ENCODE measurements around the gene CNTN4. TPM values are rescaled to one million over a fixed set of nuclear protein-coding genes. Genes with fewer than 3 reads are reported as not detected.
A peak's percentile ranks its signal among the peaks of the same experiment; 100 is the strongest.

The CNTN4 gene
- total RNA-seq, 1 donor, result 0.09 TPM

- H3K4me3 ChIP-seq (ENCODE audit: low read depth, low read length), result no peak overlapping the region
- no peak for DNase-seq (ENCODE audit: low read depth)
- no peak for TF ChIP-seq CTCF (IDR thresholded peaks at IDR 0.05; ENCODE audit: insufficient read depth, low read length)
These were observed 612.4 kb downstream of the CNTN4 start for GRCh38 chr3:2711081-2711480.

GRCh38 chr3:2713923-2714322 is 615.3 kb downstream of the CNTN4 start:
- no peak overlapping the region for H3K4me3 ChIP-seq (ENCODE audit: low read depth, low read length)
- DNase-seq (ENCODE audit: low read depth), result peak; percentile 12
- peak; percentile 30 for TF ChIP-seq CTCF (IDR thresholded peaks at IDR 0.05; ENCODE audit: insufficient read depth, low read length)

GRCh38 chr3:2714834-2715233 is 616.2 kb downstream of the CNTN4 start:
- no peak for TF ChIP-seq CTCF (IDR thresholded peaks at IDR 0.05; ENCODE audit: insufficient read depth, low read length)
- no peak for DNase-seq (ENCODE audit: low read depth)
- no peak overlapping the region for H3K4me3 ChIP-seq (ENCODE audit: low read depth, low read length)

- no peak overlapping the region for H3K4me3 ChIP-seq (ENCODE audit: low read depth, low read length)
- no peak for DNase-seq (ENCODE audit: low read depth)
- TF ChIP-seq CTCF (IDR thresholded peaks at IDR 0.05; ENCODE audit: insufficient read depth, low read length), result no peak
These were observed 628.4 kb downstream of the CNTN4 start for GRCh38 chr3:2727101-2727500.

- no peak for DNase-seq (ENCODE audit: low read depth)
- no peak for TF ChIP-seq CTCF (IDR thresholded peaks at IDR 0.05; ENCODE audit: insufficient read depth, low read length)
These were observed 629.1 kb downstream of the CNTN4 start for GRCh38 chr3:2727610-2728318.

GRCh38 chr3:2731843-2732242 is 633.2 kb downstream of the CNTN4 start:
- no peak for DNase-seq (ENCODE audit: low read depth)
- TF ChIP-seq CTCF (IDR thresholded peaks at IDR 0.05; ENCODE audit: insufficient read depth, low read length), result no peak
- H3K4me3 ChIP-seq (ENCODE audit: low read depth, low read length), result no peak overlapping the region

More at GRCh38 chr3:2727610-2728318, 629.1 kb downstream of the CNTN4 start:
- no peak overlapping the region for H3K4me3 ChIP-seq (ENCODE audit: low read depth, low read length)

Measured in fibroblast of the aortic adventitia (primary cell).